GM23338 (cell line): ENCODE results near the gene AMZ1. TPM values are rescaled to one million over a fixed set of nuclear protein-coding genes. Genes with fewer than 3 reads are reported as not detected.
A peak's percentile ranks its signal among the peaks of the same experiment; 100 is the strongest.

Source experiments
- ATAC-seq: fragments of 200-7000 bp; cut with Tn5 transposase; 3 replicates; pipeline ENCODE4 v1.9.1; 2020
- DNase-seq: peaks from one replicate; pipeline ENCODE4 v3.0.0-alpha.2; 2015; ENCODE audit warnings: low spot score
- H2AFZ ChIP-seq: fragments of 200-600 bp; sonication (generic); 2 replicates; pipeline ENCODE4 v1.8.0; 2016; ENCODE audit warnings: antibody characterized with exemption, mild to moderate bottlenecking, moderate library complexity
- H3F3A ChIP-seq: fragments of 200-600 bp; sonication (generic); replicated peaks from 2 replicates; pipeline ENCODE4 v1.8.0; 2017; ENCODE audit warnings: antibody characterized with exemption, mixed run types, low read depth
- H3K27ac ChIP-seq: fragments of 200-600 bp; sonication (generic); 2 replicates; pipeline ENCODE4 v1.6.1; 2016; ENCODE audit warnings: low read depth
- H3K27me3 ChIP-seq: fragments of 200-600 bp; sonication (generic); 2 replicates; pipeline ENCODE4 v1.8.0; 2016; ENCODE audit warnings: mild to moderate bottlenecking, mixed run types, moderate library complexity; ENCODE audit not compliant: insufficient read depth
- H3K36me3 ChIP-seq: fragments of 200-600 bp; sonication (generic); 2 replicates; pipeline ENCODE4 v1.8.0; 2016; ENCODE audit warnings: mild to moderate bottlenecking; ENCODE audit not compliant: insufficient read depth
- H3K4me1 ChIP-seq: fragments of 200-600 bp; sonication (generic); 2 replicates; pipeline ENCODE4 v1.8.0; 2016; ENCODE audit warnings: mild to moderate bottlenecking, moderate library complexity; ENCODE audit not compliant: insufficient read depth
- H3K4me2 ChIP-seq: fragments of 200-600 bp; sonication (generic); 2 replicates; pipeline ENCODE4 v1.7.1; 2017; ENCODE audit warnings: mixed run types
- H3K4me3 ChIP-seq: fragments of 200-600 bp; sonication (generic); 2 replicates; pipeline ENCODE4 v1.6.1; 2016; ENCODE audit warnings: mixed run types
- H3K79me2 ChIP-seq: fragments of 200-600 bp; sonication (generic); replicated peaks from 2 replicates; pipeline ENCODE4 v1.8.0; 2017; ENCODE audit warnings: mild to moderate bottlenecking; ENCODE audit not compliant: insufficient read depth
- H3K9me2 ChIP-seq: fragments of 200-600 bp; sonication (generic); 2 replicates; pipeline ENCODE4 v1.8.0; 2017; ENCODE audit not compliant: insufficient read depth
- H4K20me1 ChIP-seq: fragments of 200-600 bp; sonication (generic); replicated peaks from 2 replicates; pipeline ENCODE4 v1.8.0; 2017; ENCODE audit warnings: mild to moderate bottlenecking; ENCODE audit not compliant: insufficient read depth
- H3K27ac Mint-ChIP-seq: 2 replicates; pipeline ENCODE4 v1.8.0; 2020; ENCODE audit warnings: inconsistent platforms, mild to moderate bottlenecking, moderate library complexity, mixed read lengths
- H3K27me3 Mint-ChIP-seq: 3 replicates; pipeline ENCODE4 v1.8.0; 2022; ENCODE audit warnings: low read depth, mild to moderate bottlenecking, moderate library complexity, mixed read lengths, inconsistent platforms; ENCODE audit not compliant: insufficient read depth, poor library complexity
- H3K36me3 Mint-ChIP-seq: 3 replicates; pipeline ENCODE4 v1.8.0; 2021; ENCODE audit warnings: low read depth, mild to moderate bottlenecking, inconsistent platforms, moderate library complexity, mixed read lengths
- H3K4me1 Mint-ChIP-seq: 3 replicates; pipeline ENCODE4 v1.8.0; 2020; ENCODE audit warnings: mild to moderate bottlenecking, inconsistent platforms, mixed read lengths
- H3K4me3 Mint-ChIP-seq: 3 replicates; pipeline ENCODE4 v1.8.0; 2021; ENCODE audit warnings: moderate library complexity, mild to moderate bottlenecking, inconsistent platforms, mixed read lengths
- H3K9me3 Mint-ChIP-seq: 3 replicates; pipeline ENCODE4 v1.8.0; 2020; ENCODE audit warnings: moderate library complexity, mild to moderate bottlenecking, inconsistent platforms, mixed read lengths
- CREB1 ChIP-seq: fragments of 250-450 bp; sonication (Bioruptor Pico); IDR thresholded peaks from 2 replicates; pipeline ENCODE4 v1.5.0; 2020; ENCODE audit warnings: low read depth, mild to moderate bottlenecking, moderate library complexity
- EZH2phosphoT487 ChIP-seq: fragments of 200-600 bp; sonication (generic); IDR thresholded peaks from one replicate; pipeline ENCODE4 v1.8.1; 2018; ENCODE audit warnings: antibody characterized with exemption; ENCODE audit not compliant: unreplicated experiment
- NANOG ChIP-seq: IDR thresholded peaks from 2 replicates; pipeline ENCODE4 v1.6.1; 2016; ENCODE audit warnings: antibody characterized with exemption, borderline replicate concordance
- STAT1 ChIP-seq: IDR thresholded peaks from one replicate; pipeline ENCODE4 v1.6.1; 2016; ENCODE audit warnings: antibody characterized with exemption; ENCODE audit not compliant: unreplicated experiment
- ZNF331 ChIP-seq: fragments of 250-450 bp; sonication (Bioruptor Pico); IDR thresholded peaks from 2 replicates; pipeline ENCODE4 v1.5.0; 2020; ENCODE audit warnings: low read depth, mild to moderate bottlenecking, moderate library complexity
- ZNF462 ChIP-seq: fragments of 250-450 bp; sonication (Bioruptor Pico); IDR thresholded peaks from 2 replicates; pipeline ENCODE4 v1.5.0; 2020; ENCODE audit warnings: mild to moderate bottlenecking, moderate library complexity
- polyA plus RNA-seq: library from polyadenylated mRNA; unstranded; fragments of >200 nt; fragmentation: Nextera tagmentation; extraction: Ambion mirVana; gene quantifications from 2 replicates; pipeline ENCODE4 v1.2.1, GENCODE V29; 2016
- total RNA-seq: library from RNA; depleted of rRNA; stranded (reverse); fragments of >200 nt; shearing (Covaris generic); gene quantifications from 2 replicates; pipeline ENCODE4 v1.2.3, GENCODE V29; 2014; rRNA removed

Gene AMZ1
- total and polyA plus RNA-seq, 2 experiments from 2014 or later = 0.73 to 4.5 TPM

- Mint-ChIP-seq H3K9me3 (no peaks in the 10 kb centered on the region), H3K4me3 (no peak overlapping the region), H3K27me3 (peaks cover 13% of the 10 kb centered on the region), H3K36me3 (peaks cover 15% of the 10 kb centered on the region), H3K27ac (no peak overlapping the region), H3K4me1 (peaks cover 34% of the 10 kb centered on the region)
- Histone ChIP-seq H2AFZ (no peak overlapping the region), H3K36me3 (no peaks in the 10 kb centered on the region), H4K20me1 (peaks cover 22% of the 10 kb centered on the region), H3F3A (no peaks in the 10 kb centered on the region), H3K4me3 (no peak overlapping the region), H3K27me3 (no peaks in the 10 kb centered on the region), H3K4me1 (peaks cover 6% of the 10 kb centered on the region; the same call in 1 of the 2 replicates), H3K4me2 (no peak overlapping the region), H3K9me2 (no peaks in the 10 kb centered on the region), H3K79me2 (peaks cover 74% of the 10 kb centered on the region), H3K27ac (0 out of 2 replicates have a peak overlapping the region, but pooled peaks have one; percentile 79)
- no peak for TF ChIP-seq ZNF331 (CRISPR knock-in tag)
- TF ChIP-seq CREB1 (CRISPR knock-in tag) = no peak
- no peak for TF ChIP-seq ZNF462 (CRISPR knock-in tag)
- no peak for TF ChIP-seq EZH2phosphoT487
- TF ChIP-seq STAT1 = no peak
- no peak for TF ChIP-seq NANOG
- no peak for DNase-seq
- no peak for ATAC-seq
These were observed 76.6 kb downstream of the AMZ1 start for GRCh38 chr7:2764621-2765020.

Other genes starting within 250 kb of the AMZ1 start
- gene GRIFIN, start 211.8 kb upstream of the AMZ1 start, total RNA-seq = not detected in 2 replicates
- not detected in 2 replicates for gene GRIFIN, start 211.8 kb upstream of the AMZ1 start, polyA plus RNA-seq
- 24.5 and 35.4 TPM in 2 replicates for gene LFNG, start 168.4 kb upstream of the AMZ1 start, total RNA-seq
- gene LFNG, start 168.4 kb upstream of the AMZ1 start, polyA plus RNA-seq = 1.7 and 3.2 TPM in 2 replicates
- 65.6 and 76.8 TPM in 2 replicates for gene BRAT1, start 132.7 kb upstream of the AMZ1 start, total RNA-seq
- 29.8 and 32.5 TPM in 2 replicates for gene BRAT1, start 132.7 kb upstream of the AMZ1 start, polyA plus RNA-seq
- gene IQCE, start 129.2 kb upstream of the AMZ1 start, total RNA-seq = 5.0 and 6.5 TPM in 2 replicates
- gene IQCE, start 129.2 kb upstream of the AMZ1 start, polyA plus RNA-seq = 5.9 and 7.7 TPM in 2 replicates
- gene TTYH3, start 56.2 kb upstream of the AMZ1 start, total RNA-seq = 113 and 126 TPM in 2 replicates
- 59.6 and 62.3 TPM in 2 replicates for gene TTYH3, start 56.2 kb upstream of the AMZ1 start, polyA plus RNA-seq
- 87.7 and 99.8 TPM in 2 replicates for gene GNA12, start 156.1 kb downstream of the AMZ1 start, total RNA-seq
- gene GNA12, start 156.1 kb downstream of the AMZ1 start, polyA plus RNA-seq = 24.0 and 25.2 TPM in 2 replicates